Liver (tissue), 9 donors: Measurements from ENCODE around the gene STK33. TPM values are rescaled to one million over a fixed set of nuclear protein-coding genes. Genes with fewer than 3 reads are reported as not detected.

Source experiments
- DNase-seq: peaks from one replicate; pipeline ENCODE4 v3.0.0-alpha.2; 2017; ENCODE audit warnings: low spot score
- H3K27ac ChIP-seq, 2 donors: one replicate each; pipeline ENCODE4 v1.7.0; 2013; ENCODE audit warnings: inconsistent platforms in 2 of 2, low read length in 2 of 2, control low read depth in 1 of 2, low read depth in 1 of 2, mild to moderate bottlenecking in 1 of 2
- H3K27me3 ChIP-seq, 4 donors: one replicate each; pipeline versions ENCODE4 v1.6.1 to v1.7.0; 2013; ENCODE audit warnings: low read length in 3 of 4, inconsistent platforms in 1 of 4, mild to moderate bottlenecking in 1 of 4, moderate library complexity in 1 of 4; ENCODE audit not compliant: control insufficient read depth in 4 of 4, insufficient read depth in 4 of 4
- H3K36me3 ChIP-seq, 4 donors: one replicate each; pipeline versions ENCODE4 v1.6.1 to v1.7.0; 2013; ENCODE audit warnings: low read length in 3 of 4, mild to moderate bottlenecking in 3 of 4, low read depth in 1 of 4, moderate library complexity in 1 of 4; ENCODE audit not compliant: control insufficient read depth in 4 of 4, insufficient read depth in 3 of 4
- H3K4me1 ChIP-seq, 4 donors: one replicate each; pipeline versions ENCODE4 v1.6.1 to v1.7.0; 2013; ENCODE audit warnings: low read length in 3 of 4, mild to moderate bottlenecking in 3 of 4, moderate library complexity in 1 of 4; ENCODE audit not compliant: control insufficient read depth in 4 of 4, insufficient read depth in 4 of 4
- H3K4me3 ChIP-seq, 3 donors: one replicate each; pipeline versions ENCODE4 v1.6.1 to v1.7.0; 2013; ENCODE audit warnings: low read length in 3 of 3, control low read depth in 1 of 3, low read depth in 1 of 3, mild to moderate bottlenecking in 1 of 3
- H3K9ac ChIP-seq, 2 donors: one replicate each; pipeline ENCODE4 v1.7.0; 2013; ENCODE audit warnings: low read length in 2 of 2, mild to moderate bottlenecking in 2 of 2, moderate library complexity in 2 of 2, control low read depth in 1 of 2, low read depth in 1 of 2
- H3K9me3 ChIP-seq, 4 donors: one replicate each; pipeline versions ENCODE4 v1.6.1 to v1.7.0; 2013; ENCODE audit warnings: low read length in 3 of 4; ENCODE audit not compliant: control insufficient read depth in 4 of 4
- GABPA ChIP-seq, 2 donors: IDR thresholded peaks in 1 of 2; conservative IDR thresholded peaks in 1 of 2; 2 replicates each; pipeline ENCODE4 v1.6.1; 2016; ENCODE audit warnings: antibody characterized with exemption in 2 of 2, mild to moderate bottlenecking in 1 of 2, moderate library complexity in 1 of 2
- RXRA ChIP-seq, 2 donors: IDR thresholded peaks; 2 replicates each; pipeline ENCODE4 v1.6.1; 2017 to 2018; ENCODE audit warnings: antibody characterized with exemption in 2 of 2, mild to moderate bottlenecking in 1 of 2
- SP1 ChIP-seq: IDR thresholded peaks from 2 replicates; pipeline ENCODE4 v1.6.1; 2018; ENCODE audit warnings: antibody characterized with exemption, mild to moderate bottlenecking
- YY1 ChIP-seq: IDR thresholded peaks from 2 replicates; pipeline ENCODE4 v1.6.1; 2016; ENCODE audit warnings: antibody characterized with exemption, mild to moderate bottlenecking
- whole genome bisulfite sequencing: extraction: QIAGEN DNeasy Blood & Tissue Kit; methylation state at CpG from one replicate; pipeline ENCODE4 v1.1.7; 2013; 5-methylcytosine and 5-hydroxymethylcytosine counted together
- polyA plus RNA-seq, 2 donors: library from polyadenylated mRNA; stranded (reverse) in 1 of 2; unstranded in 1 of 2; fragments of 200-250 nt in 1 of 2; fragments of >200 nt in 1 of 2; fragmentation: Nextera tagmentation in 1 of 2; extraction: Ambion mirVana in 1 of 2; gene quantifications; one replicate each; pipeline versions ENCODE4 v1.2.1 to v1.2.3, GENCODE V29; 2013 to 2015
- total RNA-seq, 2 donors: library from RNA; depleted of rRNA; stranded (reverse); fragments of >200 nt; gene quantifications; one replicate each; pipeline ENCODE4 v1.2.3, GENCODE V29; 2014
- TF ChIP-seq, protein P1 (sequence below): fragments of 150-350 bp; IDR thresholded peaks from 2 replicates; pipeline ENCODE4 v1.5.1; 2017; ENCODE audit warnings: improper control_type of control experiment, low read depth, low read length; ENCODE audit not compliant: missing input control
- TF ChIP-seq, protein P2 (sequence below): IDR thresholded peaks from 2 replicates; pipeline ENCODE4 v1.6.1; 2016; ENCODE audit warnings: antibody characterized with exemption
- TF ChIP-seq, protein P3 (sequence below): IDR thresholded peaks from 2 replicates; pipeline ENCODE4 v1.6.1; 2016; ENCODE audit warnings: antibody characterized with exemption, mild to moderate bottlenecking
- TF ChIP-seq, protein P4 (sequence below): IDR thresholded peaks from 2 replicates; pipeline ENCODE4 v1.6.1; 2016; ENCODE audit warnings: antibody characterized with exemption
- donor health status: healthy.
- donor health status: healthy.
- donor health status: healthy.
- donor health status: healthy.
- donor health status: healthy.

Gene STK33
- total and polyA plus RNA-seq, 4 donors: 0.09 to 1.1 (median 0.52) TPM

DNA sequence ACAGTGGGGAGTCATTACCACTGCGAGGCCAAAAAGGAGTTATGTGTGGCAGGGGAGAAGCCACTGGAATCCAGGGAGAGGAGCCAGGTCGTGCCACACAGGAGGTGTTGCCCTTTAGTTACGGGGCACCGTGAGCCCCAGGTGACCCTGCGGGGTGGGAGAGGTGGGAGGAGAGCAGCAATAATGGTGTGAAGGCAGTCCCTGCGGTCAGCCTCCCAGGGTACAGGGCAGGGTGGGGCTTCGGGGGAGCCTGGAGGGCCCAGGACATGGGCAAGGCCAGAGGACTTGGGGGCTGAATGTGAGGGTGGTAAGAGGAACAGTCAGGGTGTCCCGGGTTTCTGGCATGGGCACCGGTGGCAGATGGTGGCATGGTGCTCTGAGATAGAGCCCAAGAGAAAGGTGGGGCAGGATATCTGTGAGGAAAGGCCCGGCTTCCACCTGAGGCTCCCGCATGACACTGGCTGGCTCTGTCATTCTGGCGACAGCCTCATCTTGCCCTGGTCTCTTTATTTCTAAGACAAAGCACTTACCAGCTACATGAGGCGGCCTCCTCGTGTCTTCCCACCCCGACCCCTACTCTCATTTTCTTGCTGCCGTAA is 247.8 kb downstream of the STK33 start:
- WGBS: 89% methylated on average over 16 of the region's 16 CpGs
- DNase-seq: no peak
- no peak overlapping the region for H3K9ac ChIP-seq

DNA sequence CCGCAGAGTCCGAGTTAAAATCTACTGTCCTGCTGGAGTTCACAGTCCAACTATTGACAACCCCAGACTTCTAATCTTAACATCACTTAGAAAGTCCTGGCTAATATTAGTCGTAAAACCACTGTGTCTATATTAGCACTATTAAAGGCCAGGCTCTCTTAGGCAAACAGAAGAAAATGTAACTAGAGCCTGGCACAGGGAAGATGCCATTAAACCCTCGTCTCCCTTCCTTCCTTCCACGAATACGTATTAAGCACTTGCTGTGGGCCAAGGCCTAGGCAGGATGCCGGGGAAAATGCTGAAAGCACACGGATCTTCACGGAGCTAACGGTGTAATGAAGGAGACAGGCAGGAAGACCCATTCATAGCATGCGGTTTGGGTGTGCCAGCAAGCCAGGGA is 248.8 kb downstream of the STK33 start:
- WGBS: 83% methylated on average over 11 of the region's 11 CpGs

More for the DNA sequence above, 247.8 kb downstream of the STK33 start:
- H3K4me1 ChIP-seq: no peaks in the 10 kb centered on the region
- no peak overlapping the region for H3K27ac ChIP-seq
- TF ChIP-seq RXRA (IDR thresholded peaks at IDR 0.05) (no peak), SP1 (no peak), GABPA (IDR thresholded peaks at IDR 0.05 in 1 of 2, conservative IDR thresholded peaks at IDR 0.05 in 1 of 2) (no peak)
- TF ChIP-seq, protein P1, sequence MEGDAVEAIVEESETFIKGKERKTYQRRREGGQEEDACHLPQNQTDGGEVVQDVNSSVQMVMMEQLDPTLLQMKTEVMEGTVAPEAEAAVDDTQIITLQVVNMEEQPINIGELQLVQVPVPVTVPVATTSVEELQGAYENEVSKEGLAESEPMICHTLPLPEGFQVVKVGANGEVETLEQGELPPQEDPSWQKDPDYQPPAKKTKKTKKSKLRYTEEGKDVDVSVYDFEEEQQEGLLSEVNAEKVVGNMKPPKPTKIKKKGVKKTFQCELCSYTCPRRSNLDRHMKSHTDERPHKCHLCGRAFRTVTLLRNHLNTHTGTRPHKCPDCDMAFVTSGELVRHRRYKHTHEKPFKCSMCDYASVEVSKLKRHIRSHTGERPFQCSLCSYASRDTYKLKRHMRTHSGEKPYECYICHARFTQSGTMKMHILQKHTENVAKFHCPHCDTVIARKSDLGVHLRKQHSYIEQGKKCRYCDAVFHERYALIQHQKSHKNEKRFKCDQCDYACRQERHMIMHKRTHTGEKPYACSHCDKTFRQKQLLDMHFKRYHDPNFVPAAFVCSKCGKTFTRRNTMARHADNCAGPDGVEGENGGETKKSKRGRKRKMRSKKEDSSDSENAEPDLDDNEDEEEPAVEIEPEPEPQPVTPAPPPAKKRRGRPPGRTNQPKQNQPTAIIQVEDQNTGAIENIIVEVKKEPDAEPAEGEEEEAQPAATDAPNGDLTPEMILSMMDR: no peak
- H3K9me3 ChIP-seq: no peaks in the 10 kb centered on the region
- H3K36me3 ChIP-seq: no peaks in the 10 kb centered on the region
- peaks cover 0 to 4% (median 0%) of the 10 kb centered on the region in 4 donors for H3K27me3 ChIP-seq
- H3K4me3 ChIP-seq: no peak overlapping the region

More for the DNA sequence above, 248.8 kb downstream of the STK33 start:
- H3K27me3 ChIP-seq: peaks cover 0 to 4% (median 0%) of the 10 kb centered on the region in 4 donors
- no peak overlapping the region for H3K9ac ChIP-seq
- TF ChIP-seq, protein P2, sequence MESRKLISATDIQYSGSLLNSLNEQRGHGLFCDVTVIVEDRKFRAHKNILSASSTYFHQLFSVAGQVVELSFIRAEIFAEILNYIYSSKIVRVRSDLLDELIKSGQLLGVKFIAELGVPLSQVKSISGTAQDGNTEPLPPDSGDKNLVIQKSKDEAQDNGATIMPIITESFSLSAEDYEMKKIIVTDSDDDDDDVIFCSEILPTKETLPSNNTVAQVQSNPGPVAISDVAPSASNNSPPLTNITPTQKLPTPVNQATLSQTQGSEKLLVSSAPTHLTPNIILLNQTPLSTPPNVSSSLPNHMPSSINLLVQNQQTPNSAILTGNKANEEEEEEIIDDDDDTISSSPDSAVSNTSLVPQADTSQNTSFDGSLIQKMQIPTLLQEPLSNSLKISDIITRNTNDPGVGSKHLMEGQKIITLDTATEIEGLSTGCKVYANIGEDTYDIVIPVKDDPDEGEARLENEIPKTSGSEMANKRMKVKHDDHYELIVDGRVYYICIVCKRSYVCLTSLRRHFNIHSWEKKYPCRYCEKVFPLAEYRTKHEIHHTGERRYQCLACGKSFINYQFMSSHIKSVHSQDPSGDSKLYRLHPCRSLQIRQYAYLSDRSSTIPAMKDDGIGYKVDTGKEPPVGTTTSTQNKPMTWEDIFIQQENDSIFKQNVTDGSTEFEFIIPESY: no peak
- TF ChIP-seq, protein P3, sequence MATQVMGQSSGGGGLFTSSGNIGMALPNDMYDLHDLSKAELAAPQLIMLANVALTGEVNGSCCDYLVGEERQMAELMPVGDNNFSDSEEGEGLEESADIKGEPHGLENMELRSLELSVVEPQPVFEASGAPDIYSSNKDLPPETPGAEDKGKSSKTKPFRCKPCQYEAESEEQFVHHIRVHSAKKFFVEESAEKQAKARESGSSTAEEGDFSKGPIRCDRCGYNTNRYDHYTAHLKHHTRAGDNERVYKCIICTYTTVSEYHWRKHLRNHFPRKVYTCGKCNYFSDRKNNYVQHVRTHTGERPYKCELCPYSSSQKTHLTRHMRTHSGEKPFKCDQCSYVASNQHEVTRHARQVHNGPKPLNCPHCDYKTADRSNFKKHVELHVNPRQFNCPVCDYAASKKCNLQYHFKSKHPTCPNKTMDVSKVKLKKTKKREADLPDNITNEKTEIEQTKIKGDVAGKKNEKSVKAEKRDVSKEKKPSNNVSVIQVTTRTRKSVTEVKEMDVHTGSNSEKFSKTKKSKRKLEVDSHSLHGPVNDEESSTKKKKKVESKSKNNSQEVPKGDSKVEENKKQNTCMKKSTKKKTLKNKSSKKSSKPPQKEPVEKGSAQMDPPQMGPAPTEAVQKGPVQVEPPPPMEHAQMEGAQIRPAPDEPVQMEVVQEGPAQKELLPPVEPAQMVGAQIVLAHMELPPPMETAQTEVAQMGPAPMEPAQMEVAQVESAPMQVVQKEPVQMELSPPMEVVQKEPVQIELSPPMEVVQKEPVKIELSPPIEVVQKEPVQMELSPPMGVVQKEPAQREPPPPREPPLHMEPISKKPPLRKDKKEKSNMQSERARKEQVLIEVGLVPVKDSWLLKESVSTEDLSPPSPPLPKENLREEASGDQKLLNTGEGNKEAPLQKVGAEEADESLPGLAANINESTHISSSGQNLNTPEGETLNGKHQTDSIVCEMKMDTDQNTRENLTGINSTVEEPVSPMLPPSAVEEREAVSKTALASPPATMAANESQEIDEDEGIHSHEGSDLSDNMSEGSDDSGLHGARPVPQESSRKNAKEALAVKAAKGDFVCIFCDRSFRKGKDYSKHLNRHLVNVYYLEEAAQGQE: no peak
- TF ChIP-seq, protein P4, sequence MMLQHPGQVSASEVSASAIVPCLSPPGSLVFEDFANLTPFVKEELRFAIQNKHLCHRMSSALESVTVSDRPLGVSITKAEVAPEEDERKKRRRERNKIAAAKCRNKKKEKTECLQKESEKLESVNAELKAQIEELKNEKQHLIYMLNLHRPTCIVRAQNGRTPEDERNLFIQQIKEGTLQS: no peak
- no peak for TF ChIP-seq YY1
- H3K4me3 ChIP-seq: no peak overlapping the region
- no peak for DNase-seq
- H3K36me3 ChIP-seq: no peaks in the 10 kb centered on the region
- H3K9me3 ChIP-seq: no peaks in the 10 kb centered on the region
- H3K4me1 ChIP-seq: no peaks in the 10 kb centered on the region
- H3K27ac ChIP-seq: no peak overlapping the region
